ACC112 (cell line): Measurements from ENCODE around the gene IGFBP3.

Experiments used
- H2AFZ ChIP-seq: fragments of 200-600 bp; sonication (generic); one replicate; pipeline ENCODE4 v1.6.0; 2017; ENCODE audit warnings: antibody characterized with exemption, low read length; ENCODE audit not compliant: unreplicated experiment
- H3K27ac ChIP-seq: fragments of 200-600 bp; sonication (generic); 2 replicates; pipeline ENCODE4 v1.5.1; 2014; ENCODE audit warnings: low read depth, mild to moderate bottlenecking, antibody characterized with exemption, low read length, moderate library complexity
- H3K27me3 ChIP-seq: fragments of 200-600 bp; sonication (generic); 2 replicates; pipeline ENCODE4 v1.6.1; 2014; ENCODE audit warnings: mild to moderate bottlenecking, antibody characterized with exemption, low read length, moderate library complexity, mixed read lengths; ENCODE audit not compliant: insufficient read depth
- H3K36me3 ChIP-seq: fragments of 200-600 bp; sonication (generic); 2 replicates; pipeline ENCODE4 v1.6.1; 2016; ENCODE audit warnings: mild to moderate bottlenecking, antibody characterized with exemption, low read length, moderate library complexity, mixed read lengths; ENCODE audit not compliant: insufficient read depth
- H3K4me1 ChIP-seq: fragments of 200-600 bp; sonication (generic); one replicate; pipeline ENCODE4 v1.6.1; 2016; ENCODE audit warnings: low read length, mixed read lengths; ENCODE audit not compliant: insufficient read depth, unreplicated experiment, control insufficient read depth
- H3K4me3 ChIP-seq: fragments of 200-600 bp; sonication (generic); 2 replicates; pipeline ENCODE4 v1.5.1; 2014; ENCODE audit warnings: mild to moderate bottlenecking, low read depth, low read length
- H3K79me2 ChIP-seq: fragments of 200-600 bp; sonication (generic); one replicate; pipeline ENCODE4 v1.6.0; 2016; ENCODE audit warnings: low read length; ENCODE audit not compliant: control insufficient read depth, unreplicated experiment, insufficient read depth

Gene IGFBP3

DNA sequence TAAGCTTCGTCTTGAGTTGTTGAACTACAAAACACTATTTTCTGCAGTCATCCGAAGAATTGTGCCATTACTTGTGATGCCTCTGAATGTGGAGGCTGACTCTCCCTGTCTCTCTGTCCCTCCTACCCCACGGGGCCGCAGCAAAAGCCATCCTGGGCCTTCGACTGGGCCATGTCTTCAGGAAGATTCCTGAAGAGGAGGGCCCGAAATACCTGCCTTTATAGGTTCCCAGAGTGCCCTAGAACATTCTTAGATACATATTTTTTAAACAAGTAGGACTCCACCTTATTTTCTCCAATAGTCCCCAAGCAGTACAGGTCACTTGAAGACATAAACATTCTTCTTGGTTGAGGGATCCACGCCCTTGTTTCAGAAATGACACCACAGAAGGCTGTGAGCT, 8.1 kb downstream of the IGFBP3 start:
- Histone ChIP-seq H3K4me1 (no peaks in the 10 kb centered on the region), H2AFZ (no peak overlapping the region), H3K27me3 (no peaks in the 10 kb centered on the region), H3K79me2 (no peaks in the 10 kb centered on the region), H3K36me3 (no peaks in the 10 kb centered on the region), H3K27ac (no peak overlapping the region), H3K4me3 (no peak overlapping the region)

DNA sequence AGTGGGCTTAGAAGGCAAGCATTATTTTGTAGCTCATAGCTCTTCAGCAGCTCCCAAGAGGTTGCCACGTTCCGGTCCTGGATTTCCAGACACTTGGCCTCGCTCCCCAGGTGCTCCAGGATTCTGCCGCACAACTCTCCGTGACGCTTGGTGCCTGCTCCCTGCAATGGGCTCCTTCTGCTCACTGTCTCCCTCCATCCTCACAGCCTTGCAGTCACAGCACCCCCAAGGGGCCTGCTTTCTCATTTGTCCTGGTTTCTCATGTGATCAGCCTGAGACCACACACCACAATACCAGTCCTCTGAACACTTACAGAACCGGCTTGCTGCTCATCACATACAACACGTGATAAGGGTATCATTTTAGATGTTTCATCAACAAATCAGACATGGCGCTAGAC, 9.8 kb downstream of the IGFBP3 start:
- Histone ChIP-seq H3K27ac (no peak overlapping the region), H3K36me3 (no peaks in the 10 kb centered on the region), H3K4me1 (no peaks in the 10 kb centered on the region), H3K79me2 (no peaks in the 10 kb centered on the region), H3K27me3 (no peaks in the 10 kb centered on the region), H2AFZ (no peak overlapping the region), H3K4me3 (no peak overlapping the region)

DNA sequence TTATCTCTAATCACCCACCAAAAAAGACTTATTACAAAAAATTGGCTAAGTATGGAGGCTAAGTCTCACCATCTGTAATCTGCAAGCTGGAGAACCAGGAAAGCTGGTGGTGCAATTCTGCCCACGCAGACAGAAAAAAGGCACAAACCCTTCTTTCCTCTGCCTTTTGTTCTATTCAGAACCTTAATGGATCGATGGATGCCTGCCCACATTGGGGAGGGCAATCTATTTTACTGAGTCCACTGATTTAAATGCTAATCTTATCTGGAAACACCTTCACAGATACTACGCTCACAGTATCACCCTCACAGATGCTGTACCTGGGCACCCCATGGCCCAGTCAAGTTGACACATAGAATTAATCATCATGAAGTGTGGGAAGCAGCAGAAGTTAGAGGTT, 10.2 kb downstream of the IGFBP3 start:
- no peak overlapping the region for H3K27ac ChIP-seq
- H3K4me1 ChIP-seq = no peaks in the 10 kb centered on the region
- no peaks in the 10 kb centered on the region for H3K79me2 ChIP-seq
- H3K27me3 ChIP-seq = no peaks in the 10 kb centered on the region
- H2AFZ ChIP-seq = no peak overlapping the region
- H3K36me3 ChIP-seq = no peaks in the 10 kb centered on the region
- H3K4me3 ChIP-seq = no peak overlapping the region

DNA sequence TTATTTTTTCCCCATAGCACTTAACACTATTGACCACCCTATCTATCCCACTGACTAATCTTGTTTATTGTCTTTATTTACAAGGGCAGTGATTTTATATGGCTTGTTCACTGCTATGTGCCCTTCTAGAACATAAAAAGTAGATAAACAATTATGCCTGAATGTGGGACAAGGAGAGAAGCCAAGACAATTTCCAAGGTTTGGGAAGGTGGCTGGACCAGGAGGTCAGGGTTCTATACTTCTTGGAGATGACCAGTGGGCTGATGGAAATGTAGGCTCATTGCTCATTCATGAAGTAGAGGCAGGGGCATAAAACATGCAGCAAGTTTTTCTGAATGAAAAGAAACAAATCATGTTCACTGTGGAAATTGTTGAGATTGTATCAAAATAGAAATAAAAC, 11.5 kb downstream of the IGFBP3 start:
- Histone ChIP-seq H3K36me3 (no peaks in the 10 kb centered on the region), H3K27ac (no peak overlapping the region), H3K79me2 (no peaks in the 10 kb centered on the region), H3K4me3 (no peak overlapping the region), H3K27me3 (no peaks in the 10 kb centered on the region), H2AFZ (no peak overlapping the region), H3K4me1 (no peaks in the 10 kb centered on the region)

DNA sequence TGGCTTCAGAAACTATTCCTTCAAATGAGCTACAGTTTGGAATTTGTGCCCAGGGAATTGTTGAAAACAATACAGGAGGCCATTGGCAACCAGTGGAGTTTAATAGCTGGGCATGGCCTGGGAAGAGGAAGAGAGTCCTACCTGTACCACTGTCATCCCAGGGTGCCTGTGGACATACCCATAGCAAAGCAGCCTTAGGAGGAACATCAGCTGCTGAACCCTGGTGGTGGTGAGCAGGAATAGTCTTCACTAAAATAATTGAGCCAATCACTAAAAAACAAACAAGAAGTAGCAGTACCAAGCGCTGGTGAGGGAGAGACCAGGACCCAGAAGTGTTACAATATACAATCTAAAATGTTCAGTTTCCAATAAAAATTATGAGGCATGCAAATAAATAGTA, 18.3 kb downstream of the IGFBP3 start:
- no peaks in the 10 kb centered on the region for H3K36me3 ChIP-seq
- no peaks in the 10 kb centered on the region for H3K4me1 ChIP-seq
- H3K27me3 ChIP-seq = 0 out of 2 replicates have a peak, but pooled peaks cover 6% of the 10 kb centered on the region
- no peaks in the 10 kb centered on the region for H3K79me2 ChIP-seq
- H3K4me3 ChIP-seq = no peak overlapping the region
- H2AFZ ChIP-seq = no peak overlapping the region
- H3K27ac ChIP-seq = no peak overlapping the region

DNA sequence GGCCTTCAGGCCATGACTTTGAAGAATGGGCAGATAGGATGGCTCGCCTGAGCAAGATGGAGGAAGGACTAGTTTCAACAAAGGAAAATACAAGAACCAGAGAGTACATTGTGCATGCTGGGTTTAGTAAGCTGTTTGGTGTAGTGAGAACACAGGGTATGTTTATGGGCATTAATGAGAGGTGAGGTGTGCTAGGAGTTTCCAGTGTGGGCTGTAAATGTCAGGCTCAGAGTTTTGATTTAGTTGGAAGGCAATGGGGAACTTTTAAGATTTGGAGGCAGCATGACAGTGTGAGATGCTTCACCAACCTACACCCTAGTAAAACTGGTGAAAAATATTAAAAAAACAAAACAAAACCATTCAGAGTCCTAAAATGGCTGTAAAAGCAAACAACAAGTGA, 19.5 kb downstream of the IGFBP3 start:
- Histone ChIP-seq H3K4me3 (no peak overlapping the region), H3K27me3 (0 out of 2 replicates have a peak, but pooled peaks cover 6% of the 10 kb centered on the region), H2AFZ (no peak overlapping the region)

DNA sequence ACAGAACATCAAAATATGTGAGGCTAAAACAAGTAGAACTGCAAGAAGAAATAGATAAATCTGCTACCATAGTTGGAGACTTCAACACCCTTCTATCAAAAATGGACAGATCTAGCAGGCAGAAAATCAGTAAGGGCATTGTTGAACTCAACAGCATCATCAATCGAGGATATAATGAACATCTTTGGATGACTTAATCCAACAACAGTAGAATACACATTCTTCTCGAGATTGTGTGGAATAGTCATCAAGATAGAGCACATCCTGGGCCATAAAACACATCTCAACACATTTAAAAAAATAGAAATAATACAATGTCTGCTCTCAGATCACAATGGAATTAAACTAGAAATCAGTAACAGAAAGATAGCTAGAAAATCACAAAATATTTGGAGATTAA, 22.9 kb downstream of the IGFBP3 start:
- no peaks in the 10 kb centered on the region for H3K36me3 ChIP-seq
- 0 out of 2 replicates have a peak, but pooled peaks cover 6% of the 10 kb centered on the region for H3K27me3 ChIP-seq
- H3K4me3 ChIP-seq = no peak overlapping the region
- H3K79me2 ChIP-seq = no peaks in the 10 kb centered on the region
- H2AFZ ChIP-seq = no peak overlapping the region
- H3K27ac ChIP-seq = no peak overlapping the region
- no peaks in the 10 kb centered on the region for H3K4me1 ChIP-seq

More for the DNA sequence above, 19.5 kb downstream of the IGFBP3 start:
- no peak overlapping the region for H3K27ac ChIP-seq
- H3K79me2 ChIP-seq = no peaks in the 10 kb centered on the region
- no peaks in the 10 kb centered on the region for H3K4me1 ChIP-seq
- no peaks in the 10 kb centered on the region for H3K36me3 ChIP-seq

DNA sequence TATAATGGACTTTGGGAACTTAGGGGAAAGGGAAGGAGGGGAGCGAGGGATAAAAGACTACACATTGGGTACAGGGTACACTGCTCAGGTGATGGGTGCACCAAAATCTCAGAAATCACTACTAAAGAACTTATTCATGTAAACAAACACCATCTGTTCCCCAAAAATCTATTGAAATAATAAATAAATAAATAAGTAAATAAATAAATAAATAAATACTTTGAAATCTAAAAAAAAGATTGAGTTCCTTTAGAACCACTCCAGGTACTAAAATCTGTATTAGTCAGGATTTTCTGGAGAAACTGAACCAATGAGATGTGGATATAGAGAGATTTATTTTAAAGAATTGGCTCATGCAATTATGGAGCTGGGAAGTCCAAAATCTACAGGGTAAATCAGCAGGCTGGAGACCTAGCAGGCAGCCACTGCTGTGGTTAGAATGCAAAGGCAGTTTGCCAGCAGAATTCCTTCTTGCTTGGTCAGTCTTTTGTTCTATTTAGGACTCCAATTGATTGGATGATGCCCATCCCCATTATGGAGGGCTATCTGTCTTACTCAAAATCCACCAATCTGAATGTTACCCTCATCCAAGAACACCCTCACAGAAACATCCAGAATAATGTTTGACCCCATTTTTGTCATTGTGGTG, 23.9 kb downstream of the IGFBP3 start:
- H3K79me2 ChIP-seq = no peaks in the 10 kb centered on the region
- H2AFZ ChIP-seq = no peak overlapping the region
- H3K27me3 ChIP-seq = 0 out of 2 replicates have a peak, but pooled peaks cover 6% of the 10 kb centered on the region
- no peak overlapping the region for H3K27ac ChIP-seq
- H3K4me3 ChIP-seq = no peak overlapping the region
- no peaks in the 10 kb centered on the region for H3K4me1 ChIP-seq
- H3K36me3 ChIP-seq = no peaks in the 10 kb centered on the region

DNA sequence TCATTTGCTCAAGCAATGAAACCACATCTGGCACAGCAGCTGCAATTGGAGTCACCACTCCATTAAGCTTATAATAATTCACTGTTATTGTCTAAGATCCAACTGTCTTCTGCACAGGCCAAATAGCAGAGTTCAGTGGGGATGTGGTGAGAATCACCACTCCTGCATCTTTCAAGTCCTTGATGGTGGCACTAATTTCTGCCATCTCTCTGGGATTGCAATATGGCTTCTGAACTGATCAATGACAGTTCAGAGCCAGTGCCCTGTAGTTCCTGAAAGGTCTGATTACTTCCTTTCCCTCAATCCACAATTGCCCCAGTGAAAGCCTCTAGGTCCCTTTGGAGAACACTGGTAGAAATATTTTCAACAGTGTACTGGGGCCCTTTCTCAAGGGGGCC, 26.4 kb downstream of the IGFBP3 start:
- H3K79me2 ChIP-seq = no peaks in the 10 kb centered on the region
- no peaks in the 10 kb centered on the region for H3K36me3 ChIP-seq
- peaks cover 3% of the 10 kb centered on the region; the same call in 1 of the 2 replicates for H3K27me3 ChIP-seq
- H2AFZ ChIP-seq = no peak overlapping the region
- H3K27ac ChIP-seq = no peak overlapping the region
- H3K4me3 ChIP-seq = no peak overlapping the region
- H3K4me1 ChIP-seq = no peaks in the 10 kb centered on the region

DNA sequence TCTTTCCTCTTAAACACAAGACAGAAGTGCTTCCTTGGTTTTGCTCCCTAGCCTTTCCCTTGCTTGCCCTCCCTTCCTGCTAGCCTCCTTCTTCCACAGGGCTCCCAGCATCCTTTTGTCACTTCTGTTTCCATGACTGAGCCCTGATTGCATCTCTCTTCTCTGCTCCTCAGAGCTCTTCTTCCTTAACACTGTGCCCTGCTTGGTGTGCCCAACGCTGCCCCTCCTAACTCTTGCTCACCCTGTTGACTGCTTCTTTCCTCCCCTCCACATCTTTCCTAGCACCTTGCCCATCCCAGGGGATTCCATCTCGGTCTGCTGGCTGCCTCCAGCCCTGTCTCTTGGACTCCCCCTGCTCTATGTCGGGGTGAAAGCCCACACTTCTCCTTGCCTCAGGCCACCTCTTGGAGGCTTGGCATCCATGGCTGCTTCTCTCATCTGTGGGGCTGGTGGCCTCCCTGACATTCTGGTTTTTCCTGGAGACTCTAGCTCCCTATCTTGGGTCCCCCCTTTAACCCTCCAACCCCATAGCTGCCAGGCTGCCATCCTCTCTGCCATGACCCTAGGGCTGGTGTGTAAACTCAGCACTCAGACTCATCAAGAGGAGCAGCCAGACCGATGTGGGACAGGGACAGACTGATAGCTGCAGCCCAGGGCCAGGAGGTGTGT, 26.9 kb downstream of the IGFBP3 start:
- no peaks in the 10 kb centered on the region for H3K4me1 ChIP-seq

DNA sequence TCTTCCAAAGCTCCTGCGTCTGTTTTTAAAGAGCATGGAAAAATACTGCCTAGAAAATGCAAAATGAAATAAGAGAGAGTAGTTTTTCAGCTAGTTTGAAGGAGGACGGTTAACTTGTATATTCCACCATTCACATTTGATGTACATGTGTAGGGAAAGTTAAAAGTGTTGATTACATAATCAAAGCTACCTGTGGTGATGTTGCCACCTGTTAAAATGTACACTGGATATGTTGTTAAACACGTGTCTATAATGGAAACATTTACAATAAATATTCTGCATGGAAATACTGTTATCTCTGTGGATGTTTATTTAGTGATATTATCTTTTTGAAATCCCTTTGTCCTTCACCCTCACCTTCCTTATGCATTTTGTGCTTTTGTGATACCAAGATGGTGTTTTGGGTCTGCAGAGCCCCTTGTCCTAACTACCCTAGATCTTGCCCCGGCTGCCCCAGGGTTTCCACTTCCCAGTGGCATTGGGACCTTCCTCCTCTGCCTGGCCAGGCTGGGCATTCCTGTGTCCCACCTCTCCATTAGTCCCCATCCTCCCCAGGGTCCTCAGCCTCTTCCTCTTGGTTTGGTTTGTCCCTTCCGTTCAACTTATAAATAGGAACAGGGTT, 27.6 kb downstream of the IGFBP3 start:
- H3K27me3 ChIP-seq = peaks cover 11% of the 10 kb centered on the region
- H3K27ac ChIP-seq = no peak overlapping the region
- no peaks in the 10 kb centered on the region for H3K4me1 ChIP-seq
- H3K4me3 ChIP-seq = no peak overlapping the region
- H2AFZ ChIP-seq = no peak overlapping the region
- H3K79me2 ChIP-seq = no peaks in the 10 kb centered on the region
- H3K36me3 ChIP-seq = no peaks in the 10 kb centered on the region

More for the DNA sequence above, 26.9 kb downstream of the IGFBP3 start:
- Histone ChIP-seq H3K36me3 (no peaks in the 10 kb centered on the region), H3K79me2 (no peaks in the 10 kb centered on the region), H2AFZ (no peak overlapping the region), H3K27ac (no peak overlapping the region), H3K4me3 (no peak overlapping the region), H3K27me3 (peaks cover 8% of the 10 kb centered on the region)
